SK-N-SH treated with all-trans-retinoic acid at 6 μM for 48 hours (cell line): ENCODE results near the gene KIR3DL1.

Experiments used
- ATAC-seq: fragments of 200-7000 bp; cut with Tn5 transposase; 3 replicates; pipeline ENCODE4 v1.9.1; 2020; ENCODE audit warnings: mild to moderate bottlenecking, moderate library complexity
- ARNTL ChIP-seq: fragments of 450-650 bp; formaldehyde crosslinking; IDR thresholded peaks from 2 replicates; pipeline ENCODE4 v1.5.0; 2020; ENCODE audit warnings: low read depth, mild to moderate bottlenecking, moderate library complexity, borderline replicate concordance
- BACH2 ChIP-seq: fragments of 250-450 bp; sonication (Bioruptor Pico); IDR thresholded peaks from 2 replicates; pipeline ENCODE4 v1.9.0; 2021; ENCODE audit warnings: mild to moderate bottlenecking, borderline replicate concordance
- CREB5 ChIP-seq: fragments of 250-450 bp; sonication (Bioruptor Pico); IDR thresholded peaks from 2 replicates; pipeline ENCODE4 v1.5.1; 2020; ENCODE audit warnings: low read depth, mild to moderate bottlenecking, moderate library complexity
- CSDC2 ChIP-seq: fragments of 250-450 bp; sonication (Bioruptor Pico); IDR thresholded peaks from 2 replicates; pipeline ENCODE4 v1.5.0; 2020; ENCODE audit warnings: mild to moderate bottlenecking, moderate library complexity
- GLIS3 ChIP-seq: fragments of 250-450 bp; sonication (Bioruptor Pico); IDR thresholded peaks from 2 replicates; pipeline ENCODE4 v1.5.0; 2020; ENCODE audit warnings: mild to moderate bottlenecking, moderate library complexity
- ISL1 ChIP-seq: fragments of 250-450 bp; sonication (Bioruptor Pico); IDR thresholded peaks from 2 replicates; pipeline ENCODE4 v2.1.2; 2022; ENCODE audit warnings: mild to moderate bottlenecking, moderate library complexity
- POU6F1 ChIP-seq: fragments of 250-450 bp; sonication (Bioruptor Pico); IDR thresholded peaks from 2 replicates; pipeline ENCODE4 v1.8.0; 2021; ENCODE audit warnings: low read depth, mild to moderate bottlenecking, moderate library complexity, borderline replicate concordance
- PPARA ChIP-seq: fragments of 250-450 bp; sonication (Bioruptor Pico); IDR thresholded peaks from 2 replicates; pipeline ENCODE4 v1.5.0; 2020; ENCODE audit warnings: mild to moderate bottlenecking, borderline replicate concordance
- TOX ChIP-seq: fragments of 250-450 bp; sonication (Bioruptor Pico); IDR thresholded peaks from 2 replicates; pipeline ENCODE4 v1.8.0; 2021; ENCODE audit warnings: mild to moderate bottlenecking, moderate library complexity, borderline replicate concordance
- ZFP3 ChIP-seq: fragments of 250-450 bp; sonication (Bioruptor Pico); IDR thresholded peaks from 2 replicates; pipeline ENCODE4 v1.5.0; 2020; ENCODE audit warnings: mild to moderate bottlenecking, moderate library complexity
- ZFP30 ChIP-seq: fragments of 450-650 bp; formaldehyde crosslinking; IDR thresholded peaks from 2 replicates; pipeline ENCODE4 v1.5.0; 2022; ENCODE audit warnings: mild to moderate bottlenecking, moderate library complexity
- ZNF8 ChIP-seq: fragments of 450-650 bp; formaldehyde crosslinking; IDR thresholded peaks from 2 replicates; pipeline ENCODE4 v1.5.0; 2020; ENCODE audit warnings: mild to moderate bottlenecking, moderate library complexity
- TF ChIP-seq, protein P1 (sequence below): fragments of 250-450 bp; sonication (Bioruptor Pico); IDR thresholded peaks from 2 replicates; pipeline ENCODE4 v1.5.1; 2021; ENCODE audit warnings: mild to moderate bottlenecking, moderate library complexity
- TF ChIP-seq, protein P2 (sequence below): fragments of 250-450 bp; sonication (Bioruptor Pico); IDR thresholded peaks from 2 replicates; pipeline ENCODE4 v1.8.0; 2020; ENCODE audit warnings: mild to moderate bottlenecking, moderate library complexity, borderline replicate concordance
- TF ChIP-seq, protein P3 (sequence below): fragments of 250-450 bp; sonication (Bioruptor Pico); IDR thresholded peaks from 2 replicates; pipeline ENCODE4 v1.5.0; 2020; ENCODE audit warnings: mild to moderate bottlenecking, moderate library complexity

The KIR3DL1 gene

DNA sequence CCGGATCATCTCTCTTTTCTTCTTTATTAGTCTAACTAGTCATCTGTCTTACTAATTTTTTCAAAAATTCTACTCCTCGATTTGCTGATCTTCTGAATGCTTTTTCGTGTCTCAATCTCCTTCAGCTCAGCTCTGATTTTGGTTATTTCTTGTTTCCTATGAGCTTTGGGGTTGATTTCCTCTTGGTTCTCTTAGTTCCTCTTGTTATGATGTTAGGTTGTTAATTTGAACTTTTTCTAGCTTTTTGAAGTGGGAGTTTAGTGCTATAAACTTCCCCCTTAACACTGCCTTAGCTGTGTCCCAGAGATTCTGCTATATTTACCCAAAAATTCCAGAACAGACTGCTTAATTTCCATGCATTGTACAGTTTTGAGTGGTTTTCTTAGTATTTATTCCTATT lies 61.2 kb downstream of the KIR3DL1 start:
- TF ChIP-seq CSDC2 (CRISPR knock-in tag) (no peak), ZFP3 (CRISPR knock-in tag) (no peak), PPARA (CRISPR knock-in tag) (no peak), ISL1 (CRISPR knock-in tag) (no peak), TOX (CRISPR knock-in tag) (no peak), ZFP30 (no peak), ARNTL (CRISPR knock-in tag) (no peak), GLIS3 (CRISPR knock-in tag) (no peak), ZNF8 (no peak), POU6F1 (CRISPR knock-in tag) (no peak), BACH2 (no peak), CREB5 (CRISPR knock-in tag) (no peak)
- TF ChIP-seq, protein P1, sequence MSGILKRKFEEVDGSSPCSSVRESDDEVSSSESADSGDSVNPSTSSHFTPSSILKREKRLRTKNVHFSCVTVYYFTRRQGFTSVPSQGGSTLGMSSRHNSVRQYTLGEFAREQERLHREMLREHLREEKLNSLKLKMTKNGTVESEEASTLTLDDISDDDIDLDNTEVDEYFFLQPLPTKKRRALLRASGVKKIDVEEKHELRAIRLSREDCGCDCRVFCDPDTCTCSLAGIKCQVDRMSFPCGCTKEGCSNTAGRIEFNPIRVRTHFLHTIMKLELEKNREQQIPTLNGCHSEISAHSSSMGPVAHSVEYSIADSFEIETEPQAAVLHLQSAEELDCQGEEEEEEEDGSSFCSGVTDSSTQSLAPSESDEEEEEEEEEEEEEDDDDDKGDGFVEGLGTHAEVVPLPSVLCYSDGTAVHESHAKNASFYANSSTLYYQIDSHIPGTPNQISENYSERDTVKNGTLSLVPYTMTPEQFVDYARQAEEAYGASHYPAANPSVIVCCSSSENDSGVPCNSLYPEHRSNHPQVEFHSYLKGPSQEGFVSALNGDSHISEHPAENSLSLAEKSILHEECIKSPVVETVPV (CRISPR knock-in tag): no peak
- TF ChIP-seq, protein P2, sequence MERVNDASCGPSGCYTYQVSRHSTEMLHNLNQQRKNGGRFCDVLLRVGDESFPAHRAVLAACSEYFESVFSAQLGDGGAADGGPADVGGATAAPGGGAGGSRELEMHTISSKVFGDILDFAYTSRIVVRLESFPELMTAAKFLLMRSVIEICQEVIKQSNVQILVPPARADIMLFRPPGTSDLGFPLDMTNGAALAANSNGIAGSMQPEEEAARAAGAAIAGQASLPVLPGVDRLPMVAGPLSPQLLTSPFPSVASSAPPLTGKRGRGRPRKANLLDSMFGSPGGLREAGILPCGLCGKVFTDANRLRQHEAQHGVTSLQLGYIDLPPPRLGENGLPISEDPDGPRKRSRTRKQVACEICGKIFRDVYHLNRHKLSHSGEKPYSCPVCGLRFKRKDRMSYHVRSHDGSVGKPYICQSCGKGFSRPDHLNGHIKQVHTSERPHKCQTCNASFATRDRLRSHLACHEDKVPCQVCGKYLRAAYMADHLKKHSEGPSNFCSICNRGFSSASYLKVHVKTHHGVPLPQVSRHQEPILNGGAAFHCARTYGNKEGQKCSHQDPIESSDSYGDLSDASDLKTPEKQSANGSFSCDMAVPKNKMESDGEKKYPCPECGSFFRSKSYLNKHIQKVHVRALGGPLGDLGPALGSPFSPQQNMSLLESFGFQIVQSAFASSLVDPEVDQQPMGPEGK (CRISPR knock-in tag): no peak
- TF ChIP-seq, protein P3, sequence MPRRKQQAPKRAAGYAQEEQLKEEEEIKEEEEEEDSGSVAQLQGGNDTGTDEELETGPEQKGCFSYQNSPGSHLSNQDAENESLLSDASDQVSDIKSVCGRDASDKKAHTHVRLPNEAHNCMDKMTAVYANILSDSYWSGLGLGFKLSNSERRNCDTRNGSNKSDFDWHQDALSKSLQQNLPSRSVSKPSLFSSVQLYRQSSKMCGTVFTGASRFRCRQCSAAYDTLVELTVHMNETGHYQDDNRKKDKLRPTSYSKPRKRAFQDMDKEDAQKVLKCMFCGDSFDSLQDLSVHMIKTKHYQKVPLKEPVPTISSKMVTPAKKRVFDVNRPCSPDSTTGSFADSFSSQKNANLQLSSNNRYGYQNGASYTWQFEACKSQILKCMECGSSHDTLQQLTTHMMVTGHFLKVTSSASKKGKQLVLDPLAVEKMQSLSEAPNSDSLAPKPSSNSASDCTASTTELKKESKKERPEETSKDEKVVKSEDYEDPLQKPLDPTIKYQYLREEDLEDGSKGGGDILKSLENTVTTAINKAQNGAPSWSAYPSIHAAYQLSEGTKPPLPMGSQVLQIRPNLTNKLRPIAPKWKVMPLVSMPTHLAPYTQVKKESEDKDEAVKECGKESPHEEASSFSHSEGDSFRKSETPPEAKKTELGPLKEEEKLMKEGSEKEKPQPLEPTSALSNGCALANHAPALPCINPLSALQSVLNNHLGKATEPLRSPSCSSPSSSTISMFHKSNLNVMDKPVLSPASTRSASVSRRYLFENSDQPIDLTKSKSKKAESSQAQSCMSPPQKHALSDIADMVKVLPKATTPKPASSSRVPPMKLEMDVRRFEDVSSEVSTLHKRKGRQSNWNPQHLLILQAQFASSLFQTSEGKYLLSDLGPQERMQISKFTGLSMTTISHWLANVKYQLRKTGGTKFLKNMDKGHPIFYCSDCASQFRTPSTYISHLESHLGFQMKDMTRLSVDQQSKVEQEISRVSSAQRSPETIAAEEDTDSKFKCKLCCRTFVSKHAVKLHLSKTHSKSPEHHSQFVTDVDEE (CRISPR knock-in tag): no peak
- no peak for ATAC-seq
